Measurements from ENCODE around the gene MINDY3.

DNA sequence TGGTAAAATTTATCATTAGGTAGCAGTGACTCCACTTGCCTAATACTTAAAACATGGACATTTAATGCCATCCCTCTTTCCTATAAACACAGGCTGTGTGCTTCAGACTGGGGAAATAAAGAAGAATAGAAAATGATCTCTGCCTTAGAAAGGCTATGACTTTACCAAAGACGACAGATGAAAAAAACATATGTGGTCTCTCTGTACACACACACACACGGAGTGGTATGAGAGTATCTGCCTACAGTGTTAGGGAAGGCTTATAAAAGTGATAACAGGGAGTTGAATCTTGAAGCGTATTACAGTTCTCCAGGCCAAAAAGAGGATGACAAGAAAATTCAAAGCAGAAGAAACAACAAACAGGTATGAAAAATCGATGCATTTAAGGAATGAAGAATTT is 38.2 kb downstream of the MINDY3 start:
- TF ChIP-seq NFRKB (IDR thresholded peaks at IDR 0.05) = no peak
- TF ChIP-seq FOXM1 (IDR thresholded peaks at IDR 0.05; ENCODE audit: borderline replicate concordance) = no peak
- no peak for TF ChIP-seq ARNT (IDR thresholded peaks at IDR 0.05)
- TF ChIP-seq SP1 (IDR thresholded peaks at IDR 0.05) = no peak
- TF ChIP-seq, protein P1, sequence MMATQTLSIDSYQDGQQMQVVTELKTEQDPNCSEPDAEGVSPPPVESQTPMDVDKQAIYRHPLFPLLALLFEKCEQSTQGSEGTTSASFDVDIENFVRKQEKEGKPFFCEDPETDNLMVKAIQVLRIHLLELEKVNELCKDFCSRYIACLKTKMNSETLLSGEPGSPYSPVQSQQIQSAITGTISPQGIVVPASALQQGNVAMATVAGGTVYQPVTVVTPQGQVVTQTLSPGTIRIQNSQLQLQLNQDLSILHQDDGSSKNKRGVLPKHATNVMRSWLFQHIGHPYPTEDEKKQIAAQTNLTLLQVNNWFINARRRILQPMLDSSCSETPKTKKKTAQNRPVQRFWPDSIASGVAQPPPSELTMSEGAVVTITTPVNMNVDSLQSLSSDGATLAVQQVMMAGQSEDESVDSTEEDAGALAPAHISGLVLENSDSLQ (IDR thresholded peaks at IDR 0.05) = no peak
